HepG2 (cell line): Measurements from ENCODE around the gene DHX16.

Experiments used
- CBFB ChIP-seq: sonication (generic); formaldehyde crosslinking; IDR thresholded peaks from 2 replicates; pipeline ENCODE4 v1.4.0; 2020; ENCODE audit warnings: missing genetic modification reagents
- CTCF ChIP-seq: sonication (generic); formaldehyde crosslinking; IDR thresholded peaks from 2 replicates; pipeline ENCODE4 v1.5.0; 2020; ENCODE audit warnings: mild to moderate bottlenecking, missing genetic modification reagents, moderate library complexity
- EHMT2 ChIP-seq: fragments of 200-600 bp; sonication (generic); IDR thresholded peaks from 2 replicates; pipeline ENCODE4 v1.7.0; 2017; ENCODE audit warnings: antibody characterized with exemption, low read depth, low read length, borderline replicate concordance
- EZH2 ChIP-seq: conservative IDR thresholded peaks from 2 replicates; pipeline ENCODE4 v1.6.1; 2012; ENCODE audit warnings: mild to moderate bottlenecking, low read depth, low read length, moderate library complexity
- JUND ChIP-seq: sonication (generic); formaldehyde crosslinking; IDR thresholded peaks from 2 replicates; pipeline ENCODE4 v1.8.0; 2022; ENCODE audit warnings: mild to moderate bottlenecking, missing genetic modification reagents
- NR2F2 ChIP-seq: IDR thresholded peaks from 2 replicates; pipeline ENCODE4 v1.6.1; 2012; ENCODE audit warnings: low read depth, inconsistent platforms, borderline replicate concordance
- PAXIP1 ChIP-seq: sonication (generic); formaldehyde crosslinking; conservative IDR thresholded peaks from 2 replicates; pipeline ENCODE4 v1.4.0; 2020; ENCODE audit warnings: mild to moderate bottlenecking, missing genetic modification reagents, moderate library complexity
- SMC3 ChIP-seq: IDR thresholded peaks from 2 replicates; pipeline ENCODE4 v1.6.1; 2011; ENCODE audit warnings: low read length, improper control_type of control experiment
- SRF ChIP-seq: IDR thresholded peaks from 2 replicates; pipeline ENCODE4 v1.6.1; 2011; ENCODE audit warnings: mild to moderate bottlenecking, low read depth, low read length, moderate library complexity
- SRSF9 ChIP-seq: fragments of 200-400 bp; formaldehyde crosslinking; IDR thresholded peaks from 2 replicates; pipeline ENCODE4 v1.6.1; 2018; ENCODE audit warnings: borderline replicate concordance, mild to moderate bottlenecking, low read depth, low read length; ENCODE audit not compliant: insufficient read depth, poor library complexity, severe bottlenecking
- TAF1 ChIP-seq: sonication (generic); formaldehyde crosslinking; IDR thresholded peaks from 2 replicates; pipeline ENCODE4 v1.4.0; 2020; ENCODE audit warnings: missing genetic modification reagents
- ZNF142 ChIP-seq: sonication (generic); formaldehyde crosslinking; IDR thresholded peaks from 2 replicates; pipeline ENCODE4 v1.4.0; 2020; ENCODE audit warnings: missing genetic modification reagents
- ZZZ3 ChIP-seq: sonication (generic); formaldehyde crosslinking; IDR thresholded peaks from 2 replicates; pipeline ENCODE4 v1.4.0; 2020; ENCODE audit warnings: missing genetic modification reagents, mild to moderate bottlenecking, borderline replicate concordance
- TF ChIP-seq, protein P1 (sequence below): IDR thresholded peaks from 2 replicates; pipeline ENCODE4 v1.6.1; 2016

DNA sequence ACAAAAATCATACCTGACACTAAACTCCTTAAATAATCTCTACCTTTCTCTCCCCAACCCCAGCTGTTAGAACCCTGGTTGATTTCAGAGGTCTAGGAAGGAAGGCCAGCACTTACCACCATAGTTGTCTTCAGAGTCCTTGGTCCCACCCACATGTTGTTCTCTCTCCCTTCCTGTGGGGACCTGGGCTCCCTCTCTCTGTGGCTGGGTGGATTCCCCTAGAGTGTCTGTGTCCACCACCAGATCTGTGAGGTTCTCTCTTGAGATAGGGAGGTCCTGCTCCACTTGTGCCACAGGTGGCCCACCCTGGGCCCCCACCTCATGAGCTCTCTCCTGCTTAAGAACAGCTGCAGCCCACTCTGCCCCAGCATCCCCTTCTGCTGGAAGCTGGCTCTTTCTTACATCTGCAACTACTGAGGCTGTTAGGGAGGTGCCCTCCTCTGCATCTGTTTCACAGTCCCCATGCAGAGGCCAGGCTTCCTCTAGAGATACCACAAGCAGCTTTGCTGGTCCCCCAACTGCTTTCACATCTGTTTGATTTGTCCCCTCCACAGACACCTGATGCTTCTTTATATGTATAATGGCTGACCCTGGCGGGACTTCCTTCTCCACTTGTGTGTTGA lies 39.1 kb upstream of the DHX16 start:
- TF ChIP-seq EZH2 (no peak), NR2F2 (no peak), PAXIP1 (CRISPR knock-in tag) (no peak), SRSF9 (no peak), JUND (CRISPR knock-in tag) (no peak), CTCF (no peak), CBFB (no peak), ZZZ3 (no peak), SMC3 (no peak), EHMT2 (no peak), ZNF142 (no peak), TAF1 (CRISPR knock-in tag) (no peak), SRF (no peak)
- TF ChIP-seq, protein P1, sequence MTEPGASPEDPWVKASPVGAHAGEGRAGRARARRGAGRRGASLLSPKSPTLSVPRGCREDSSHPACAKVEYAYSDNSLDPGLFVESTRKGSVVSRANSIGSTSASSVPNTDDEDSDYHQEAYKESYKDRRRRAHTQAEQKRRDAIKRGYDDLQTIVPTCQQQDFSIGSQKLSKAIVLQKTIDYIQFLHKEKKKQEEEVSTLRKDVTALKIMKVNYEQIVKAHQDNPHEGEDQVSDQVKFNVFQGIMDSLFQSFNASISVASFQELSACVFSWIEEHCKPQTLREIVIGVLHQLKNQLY (CRISPR knock-in tag): no peak
